ENCODE data around the gene CRYBG1. TPM values are rescaled to one million over a fixed set of nuclear protein-coding genes. Genes with fewer than 3 reads are reported as not detected.
"Not testable (repeated sequence)": the region's sequence is repeated elsewhere in the genome, so short reads cannot be mapped to it uniquely, and the experiment has no call there.

Gene CRYBG1
- polyA plus RNA-seq, 1 experiment = 0.75 TPM

DNA sequence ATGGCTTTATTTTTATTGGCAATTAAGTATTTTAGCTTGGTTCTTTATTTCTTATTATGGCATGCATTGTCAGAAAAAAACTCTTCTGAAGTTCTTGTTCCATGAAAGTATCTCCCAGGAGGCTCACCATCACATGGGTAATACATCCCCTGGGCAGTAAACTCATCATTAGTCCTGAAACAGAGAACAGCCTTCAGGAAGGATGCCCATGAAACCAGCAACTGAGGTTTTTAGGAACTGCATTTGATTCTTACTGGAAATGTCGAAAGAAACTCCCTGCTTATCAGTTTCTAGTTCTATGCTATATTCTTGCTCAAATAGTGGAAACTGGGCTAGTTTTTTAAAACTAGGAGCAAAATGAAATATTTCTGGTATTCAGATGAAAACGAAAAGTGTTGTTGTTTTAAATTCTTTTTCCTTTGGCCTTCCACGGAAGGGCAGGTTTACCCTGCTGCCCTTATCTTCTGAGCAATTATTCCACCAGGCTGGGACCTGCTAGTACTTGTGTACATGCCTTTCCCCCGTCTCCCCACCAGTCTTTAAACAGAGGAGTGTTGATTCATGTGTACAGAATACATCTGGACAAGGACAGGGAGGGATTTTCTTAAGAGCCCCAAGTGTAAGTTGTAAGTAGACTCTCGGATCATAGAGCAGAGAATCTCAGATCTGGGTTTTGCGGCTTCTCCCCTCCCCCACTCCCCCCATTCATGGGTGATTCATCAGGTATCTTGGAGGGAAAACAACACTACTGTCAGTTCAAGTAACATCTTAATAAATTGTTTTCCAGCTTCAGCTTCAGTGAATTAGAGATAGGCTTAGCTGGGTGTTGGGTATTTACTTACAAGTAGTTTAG lies 187.3 kb downstream of the CRYBG1 start:
- CTCF ChIA-PET = interaction anchor here (0.6 to 1.5 kb wide), 3 partner anchors 9 to 208 kb away, joined by 3 to 4 read pairs (median 3); no protein-coding TSS in a partner anchor
- Histone ChIP-seq H3K36me3 (ENCODE audit: control insufficient read depth, insufficient read depth, low read length) (no peaks in the 10 kb centered on the region), H3K27me3 (ENCODE audit: control insufficient read depth, insufficient read depth, low read length) (no peaks in the 10 kb centered on the region), H3K4me3 (ENCODE audit: low read depth, low read length) (no peak overlapping the region)
- POLR2A ChIA-PET = no interaction called here
- DNase-seq (ENCODE audit: low read depth) = no peak
- TF ChIP-seq CTCF (IDR thresholded peaks at IDR 0.05; ENCODE audit: insufficient read depth, low read depth, low read length) = no peak

DNA sequence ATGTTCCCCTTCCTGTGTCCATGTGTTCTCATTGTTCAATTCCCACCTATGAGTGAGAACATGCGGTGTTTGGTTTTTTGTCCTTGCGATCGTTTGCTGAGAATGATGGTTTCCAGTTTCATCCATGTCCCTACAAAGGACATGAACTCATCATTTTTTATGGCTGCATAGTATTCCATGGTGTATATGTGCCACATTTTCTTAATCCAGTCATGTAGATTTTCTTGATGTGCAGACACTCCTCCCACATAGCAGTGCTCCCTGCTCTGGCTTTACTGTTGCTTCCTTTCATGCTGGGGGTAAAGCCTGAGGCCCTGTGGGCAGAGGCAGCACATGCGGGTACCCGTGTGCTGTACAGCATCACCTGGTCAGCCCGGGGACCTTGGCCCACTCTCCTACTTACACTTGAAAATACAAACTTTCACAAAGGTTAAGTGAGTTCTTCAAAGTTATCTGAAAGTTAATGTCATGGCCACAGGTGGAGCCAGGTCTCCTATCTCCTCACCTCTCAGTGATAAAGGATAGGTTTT lies 188.5 kb downstream of the CRYBG1 start:
- H3K27me3 ChIP-seq (ENCODE audit: control insufficient read depth, insufficient read depth, low read length); DNase-seq (ENCODE audit: low read depth); CTCF ChIA-PET; POLR2A ChIA-PET; H3K4me3 ChIP-seq (ENCODE audit: low read depth, low read length); H3K36me3 ChIP-seq (ENCODE audit: control insufficient read depth, insufficient read depth, low read length): not testable (repeated sequence)

DNA sequence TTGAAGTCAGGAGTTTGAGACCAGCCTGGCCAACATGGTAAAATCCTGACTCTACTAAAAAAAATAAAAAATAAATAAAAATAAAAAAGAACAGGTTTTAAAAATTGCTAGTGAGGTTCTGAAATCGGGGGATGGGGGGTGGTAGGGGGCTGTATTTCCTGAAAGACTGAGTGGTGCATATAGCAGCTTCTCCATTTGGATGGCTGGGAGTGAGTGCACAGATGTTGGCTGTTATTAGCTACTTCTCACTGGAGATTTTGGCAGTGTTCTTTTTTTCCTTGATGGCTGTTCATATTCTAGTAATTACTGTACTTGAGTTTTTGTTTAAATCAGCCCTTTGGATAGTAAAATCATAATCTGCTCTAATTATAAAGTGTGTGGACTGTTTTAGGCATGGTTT lies 189.0 kb downstream of the CRYBG1 start:
- ChIA-PET POLR2A (no interaction called here), CTCF (no interaction called here)
- H3K4me3 ChIP-seq (ENCODE audit: low read depth, low read length) = no peak overlapping the region
- H3K36me3 ChIP-seq (ENCODE audit: control insufficient read depth, insufficient read depth, low read length) = no peaks in the 10 kb centered on the region
- no peaks in the 10 kb centered on the region for H3K27me3 ChIP-seq (ENCODE audit: control insufficient read depth, insufficient read depth, low read length)
- DNase-seq (ENCODE audit: low read depth) = no peak
- TF ChIP-seq CTCF (IDR thresholded peaks at IDR 0.05; ENCODE audit: insufficient read depth, low read depth, low read length) = no peak

DNA sequence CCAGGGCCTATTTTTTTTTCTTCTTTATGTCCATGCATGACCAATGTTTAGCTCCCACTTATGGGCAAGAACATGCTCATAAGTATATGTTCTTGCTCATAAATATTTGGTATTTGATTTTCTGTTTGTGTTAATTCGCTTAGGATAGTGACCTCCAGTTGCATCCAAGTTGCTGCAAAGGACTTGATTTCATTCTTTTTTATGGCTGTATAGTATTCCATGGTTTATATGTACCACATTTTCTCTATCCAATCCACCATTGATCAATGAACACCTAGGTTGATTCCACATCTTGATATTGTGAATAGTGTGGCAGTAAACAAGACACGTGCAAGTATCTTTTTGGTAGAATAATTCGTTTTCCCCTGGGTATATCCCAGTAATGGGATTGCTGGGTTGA lies 190.6 kb downstream of the CRYBG1 start:
- ChIA-PET CTCF (interaction anchor here (0.6 to 0.7 kb wide), 2 partner anchors 24 to 694 kb away, joined by 3 read pairs; no protein-coding TSS in a partner anchor), POLR2A (no interaction called here)
- no peak for TF ChIP-seq CTCF (IDR thresholded peaks at IDR 0.05; ENCODE audit: insufficient read depth, low read depth, low read length)
- H3K27me3 ChIP-seq (ENCODE audit: control insufficient read depth, insufficient read depth, low read length) = no peaks in the 10 kb centered on the region
- H3K36me3 ChIP-seq (ENCODE audit: control insufficient read depth, insufficient read depth, low read length) = no peaks in the 10 kb centered on the region
- H3K4me3 ChIP-seq (ENCODE audit: low read depth, low read length) = no peak overlapping the region
- DNase-seq (ENCODE audit: low read depth) = no peak

GRCh38 chr6:106553440-106553839 lies 192.9 kb downstream of the CRYBG1 start:
- ChIA-PET CTCF (interaction anchor here (1.3 to 2.6 kb wide), 4 partner anchors 9 to 108 kb away, joined by 3 to 13 read pairs (median 7); no protein-coding TSS in a partner anchor), POLR2A (no interaction called here)
- DNase-seq (ENCODE audit: low read depth) = no peak
- Histone ChIP-seq H3K4me3 (ENCODE audit: low read depth, low read length) (no peak overlapping the region), H3K36me3 (ENCODE audit: control insufficient read depth, insufficient read depth, low read length) (no peaks in the 10 kb centered on the region), H3K27me3 (ENCODE audit: control insufficient read depth, insufficient read depth, low read length) (no peaks in the 10 kb centered on the region)
- no peak for TF ChIP-seq CTCF (IDR thresholded peaks at IDR 0.05; ENCODE audit: insufficient read depth, low read depth, low read length)

Measured in BJ (cell line).